Immature natural killer cell (primary cell): ENCODE measurements around the gene DDX1. TPM values are rescaled to one million over a fixed set of nuclear protein-coding genes. Genes with fewer than 3 reads are reported as not detected.

Experiments used
- DNase-seq, 3 donors: peaks; one replicate each; pipeline ENCODE4 v3.0.0; 2022; ENCODE audit warnings: mixed read lengths in 1 of 3
- H3K27ac Mint-ChIP-seq, 6 donors: one replicate each; pipeline ENCODE4 v1.8.0; 2020; ENCODE audit warnings: mixed read lengths in 6 of 6, mild to moderate bottlenecking in 5 of 6, inconsistent platforms in 4 of 6, moderate library complexity in 3 of 6
- H3K27me3 Mint-ChIP-seq, 3 donors: one replicate each; pipeline ENCODE4 v1.8.0; 2020 to 2021; ENCODE audit warnings: low read depth in 3 of 3, mild to moderate bottlenecking in 3 of 3, mixed read lengths in 3 of 3, moderate library complexity in 3 of 3, inconsistent platforms in 1 of 3
- H3K36me3 Mint-ChIP-seq, 3 donors: one replicate each; pipeline ENCODE4 v1.8.0; 2020; ENCODE audit warnings: mixed read lengths in 3 of 3, inconsistent platforms in 2 of 3, mild to moderate bottlenecking in 2 of 3
- H3K4me1 Mint-ChIP-seq, 2 donors: one replicate each; pipeline ENCODE4 v1.8.0; 2020; ENCODE audit warnings: inconsistent platforms in 2 of 2, mild to moderate bottlenecking in 2 of 2, mixed read lengths in 2 of 2, moderate library complexity in 1 of 2
- H3K4me3 Mint-ChIP-seq, 5 donors: one replicate each; pipeline ENCODE4 v1.8.0; 2020; ENCODE audit warnings: mild to moderate bottlenecking in 5 of 5, mixed read lengths in 5 of 5, inconsistent platforms in 3 of 5, moderate library complexity in 3 of 5
- H3K9me3 Mint-ChIP-seq, 6 donors: one replicate each; pipeline ENCODE4 v1.8.0; 2020; ENCODE audit warnings: mild to moderate bottlenecking in 6 of 6, mixed read lengths in 6 of 6, inconsistent platforms in 4 of 6, moderate library complexity in 3 of 6
- polyA plus RNA-seq, 3 donors: library from polyadenylated mRNA; unstranded; fragments of 300-500 nt; fragmentation: Illumina TruSeq; gene quantifications; one replicate each; pipeline ENCODE4 v1.2.3, GENCODE V29; 2021

DDX1 gene
- polyA plus RNA-seq, 3 donors from 2014 or later, result 34.1 to 51.9 (median 47.9) TPM

- no peaks in the 10 kb centered on the region for H3K4me1 Mint-ChIP-seq
- H3K27me3 Mint-ChIP-seq, result peaks cover 0 to 2% (median 2%) of the 10 kb centered on the region in 3 donors
- no peak overlapping the region for H3K27ac Mint-ChIP-seq
- H3K4me3 Mint-ChIP-seq, result no peak overlapping the region
- no peaks in the 10 kb centered on the region for H3K36me3 Mint-ChIP-seq
- no peaks in the 10 kb centered on the region for H3K9me3 Mint-ChIP-seq
- no peak for DNase-seq
Measured at GRCh38 chr2:15660491-15661294, 69.0 kb downstream of the DDX1 start.

- Mint-ChIP-seq H3K9me3 (no peaks in the 10 kb centered on the region), H3K4me3 (no peak overlapping the region), H3K27ac (no peak overlapping the region), H3K27me3 (peaks cover 0 to 2% (median 2%) of the 10 kb centered on the region in 3 donors), H3K36me3 (no peaks in the 10 kb centered on the region), H3K4me1 (no peaks in the 10 kb centered on the region)
- DNase-seq, result no peak
Measured at GRCh38 chr2:15661295-15661569, 69.6 kb downstream of the DDX1 start.

- no peak for DNase-seq
- H3K27ac Mint-ChIP-seq, result no peak overlapping the region
- no peaks in the 10 kb centered on the region for H3K4me1 Mint-ChIP-seq
- H3K4me3 Mint-ChIP-seq, result no peak overlapping the region
- H3K36me3 Mint-ChIP-seq, result no peaks in the 10 kb centered on the region
- peaks cover 0 to 2% (median 2%) of the 10 kb centered on the region in 3 donors for H3K27me3 Mint-ChIP-seq
- H3K9me3 Mint-ChIP-seq, result no peaks in the 10 kb centered on the region
Measured at GRCh38 chr2:15662026-15662425, 70.4 kb downstream of the DDX1 start.

- Mint-ChIP-seq H3K27me3 (peaks cover 0 to 2% (median 2%) of the 10 kb centered on the region in 3 donors), H3K4me1 (no peaks in the 10 kb centered on the region), H3K4me3 (no peak overlapping the region), H3K36me3 (no peaks in the 10 kb centered on the region), H3K27ac (no peak overlapping the region), H3K9me3 (no peaks in the 10 kb centered on the region)
- no peak for DNase-seq
Measured at GRCh38 chr2:15662579-15662978, 70.9 kb downstream of the DDX1 start.

DNA sequence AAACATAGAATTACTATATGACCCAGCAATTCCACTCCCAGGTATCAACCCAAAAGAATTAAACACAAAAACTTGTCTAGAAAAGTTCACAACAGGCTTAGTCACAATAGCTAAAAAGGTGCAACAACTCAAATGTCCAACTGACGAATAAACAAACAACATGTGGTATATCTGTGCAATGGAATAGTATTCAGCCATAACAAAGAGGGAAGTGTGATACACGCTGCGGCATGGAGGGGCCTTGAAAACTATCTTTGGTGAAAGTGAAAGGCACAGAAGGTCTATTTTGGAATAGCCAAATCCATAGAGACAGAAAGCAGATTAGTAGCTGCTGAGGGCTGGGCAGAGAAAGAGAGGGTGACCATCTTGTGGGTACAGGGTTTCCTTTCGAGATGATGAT lies 72.1 kb downstream of the DDX1 start:
- H3K36me3 Mint-ChIP-seq, result no peaks in the 10 kb centered on the region
- no peaks in the 10 kb centered on the region for H3K4me1 Mint-ChIP-seq
- no peak for DNase-seq
- no peak overlapping the region for H3K27ac Mint-ChIP-seq
- H3K27me3 Mint-ChIP-seq, result peaks cover 0 to 2% (median 2%) of the 10 kb centered on the region in 3 donors
- H3K9me3 Mint-ChIP-seq, result no peaks in the 10 kb centered on the region
- H3K4me3 Mint-ChIP-seq, result no peak overlapping the region

DNA sequence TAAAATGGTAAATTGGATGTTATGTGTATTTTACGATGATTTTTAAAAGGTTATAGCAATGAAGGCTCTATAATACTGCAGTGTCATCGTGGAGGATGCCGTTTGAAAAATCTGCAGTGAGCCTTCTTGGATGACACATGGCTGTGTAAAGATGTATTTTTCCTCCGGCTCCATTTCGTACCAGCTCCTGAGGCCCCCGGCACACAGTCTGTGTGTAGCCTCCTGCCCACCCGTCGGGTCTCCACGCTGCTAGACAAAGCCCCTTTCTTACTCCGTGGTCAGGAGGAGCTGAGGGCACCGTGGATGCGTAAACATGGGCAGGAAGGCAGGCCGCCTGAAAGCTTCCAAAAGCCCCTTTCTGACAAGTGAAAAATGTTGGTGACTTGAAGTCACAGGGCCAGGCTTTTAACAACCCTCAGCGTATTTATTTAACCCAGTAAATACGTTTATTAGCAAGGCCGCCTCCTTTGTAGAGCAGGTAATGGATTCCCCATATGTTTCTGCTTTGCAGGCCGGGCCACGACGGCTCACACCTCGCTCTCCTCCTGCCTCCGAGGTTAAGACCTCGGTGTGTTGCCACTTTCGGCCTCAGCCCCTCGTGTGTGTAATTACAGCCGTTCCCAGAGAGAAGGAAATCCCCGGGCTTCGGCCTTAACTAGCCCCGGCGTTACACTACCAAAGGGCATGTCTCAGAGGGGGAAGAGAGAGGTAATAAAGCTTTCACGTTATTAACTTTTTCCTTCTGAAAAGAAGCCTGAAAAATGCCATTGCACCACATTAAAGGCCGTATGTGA lies 72.8 kb downstream of the DDX1 start:
- H3K4me1 Mint-ChIP-seq, result no peaks in the 10 kb centered on the region
- no peaks in the 10 kb centered on the region for H3K36me3 Mint-ChIP-seq
- peaks cover 1 to 2% (median 2%) of the 10 kb centered on the region in 3 donors for H3K27me3 Mint-ChIP-seq
- H3K4me3 Mint-ChIP-seq, result no peak overlapping the region
- no peaks in the 10 kb centered on the region for H3K9me3 Mint-ChIP-seq
- no peak for DNase-seq
- H3K27ac Mint-ChIP-seq, result no peak overlapping the region

DNA sequence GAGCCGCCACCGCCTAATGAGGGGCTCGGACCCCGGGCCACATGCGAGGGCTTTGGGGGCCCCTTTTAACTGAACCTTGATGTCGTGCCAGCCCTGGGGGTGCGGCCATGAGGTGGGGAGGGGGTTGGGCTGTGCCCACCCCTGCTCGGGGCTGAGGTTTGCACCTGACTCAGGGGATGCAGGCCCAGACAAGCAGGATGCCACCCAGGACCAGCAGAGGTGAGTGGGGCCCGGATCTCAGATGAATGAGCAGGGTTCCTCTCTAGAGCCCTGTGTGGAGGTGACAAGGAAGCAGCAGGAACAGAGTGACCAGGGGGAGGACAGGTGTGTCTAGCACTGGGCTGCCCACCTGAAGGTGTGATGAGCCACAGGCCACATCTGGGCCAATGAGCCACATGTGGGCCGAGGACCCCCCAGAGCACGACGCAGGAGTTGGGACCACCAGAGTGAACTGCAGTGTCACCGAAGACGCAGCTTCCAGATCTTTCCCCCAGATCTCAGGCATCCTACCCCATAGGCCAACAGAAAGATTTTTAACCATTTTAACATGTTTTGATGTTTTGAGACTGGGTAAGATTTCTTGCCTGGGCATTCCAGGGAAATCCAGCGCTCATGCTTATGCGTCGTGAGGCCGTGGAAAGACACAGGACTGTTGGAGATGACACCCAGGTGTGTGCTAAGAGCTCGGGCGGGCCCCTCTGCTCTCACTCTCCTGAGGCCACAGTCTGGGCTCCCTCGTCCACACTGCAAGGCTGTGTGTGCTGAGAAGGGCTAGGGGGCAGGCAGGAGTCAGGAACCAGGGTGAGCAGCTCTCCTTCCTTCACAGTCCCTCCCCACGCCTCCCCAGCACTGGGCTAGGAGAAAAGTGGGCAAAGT lies 73.6 kb downstream of the DDX1 start:
- peaks cover 2% of the 10 kb centered on the region in 3 donors for H3K27me3 Mint-ChIP-seq
- no peaks in the 10 kb centered on the region for H3K9me3 Mint-ChIP-seq
- H3K36me3 Mint-ChIP-seq, result no peaks in the 10 kb centered on the region
- H3K4me1 Mint-ChIP-seq, result no peaks in the 10 kb centered on the region
- no peak overlapping the region for H3K4me3 Mint-ChIP-seq
- no peak for DNase-seq
- no peak overlapping the region for H3K27ac Mint-ChIP-seq

GRCh38 chr2:15665943-15666460 lies 74.3 kb downstream of the DDX1 start:
- H3K36me3 Mint-ChIP-seq, result no peaks in the 10 kb centered on the region
- H3K4me1 Mint-ChIP-seq, result no peaks in the 10 kb centered on the region
- H3K4me3 Mint-ChIP-seq, result no peak overlapping the region
- peaks cover 2% of the 10 kb centered on the region in 3 donors for H3K27me3 Mint-ChIP-seq
- no peak for DNase-seq
- H3K27ac Mint-ChIP-seq, result no peak overlapping the region
- H3K9me3 Mint-ChIP-seq, result no peaks in the 10 kb centered on the region

GRCh38 chr2:15666861-15667808 lies 75.5 kb downstream of the DDX1 start:
- no peak overlapping the region for H3K27ac Mint-ChIP-seq
- no peak for DNase-seq
- H3K36me3 Mint-ChIP-seq, result no peaks in the 10 kb centered on the region
- H3K4me1 Mint-ChIP-seq, result no peaks in the 10 kb centered on the region
- no peak overlapping the region for H3K4me3 Mint-ChIP-seq
- H3K9me3 Mint-ChIP-seq, result no peaks in the 10 kb centered on the region
- peaks cover 2% of the 10 kb centered on the region in 3 donors for H3K27me3 Mint-ChIP-seq

DNA sequence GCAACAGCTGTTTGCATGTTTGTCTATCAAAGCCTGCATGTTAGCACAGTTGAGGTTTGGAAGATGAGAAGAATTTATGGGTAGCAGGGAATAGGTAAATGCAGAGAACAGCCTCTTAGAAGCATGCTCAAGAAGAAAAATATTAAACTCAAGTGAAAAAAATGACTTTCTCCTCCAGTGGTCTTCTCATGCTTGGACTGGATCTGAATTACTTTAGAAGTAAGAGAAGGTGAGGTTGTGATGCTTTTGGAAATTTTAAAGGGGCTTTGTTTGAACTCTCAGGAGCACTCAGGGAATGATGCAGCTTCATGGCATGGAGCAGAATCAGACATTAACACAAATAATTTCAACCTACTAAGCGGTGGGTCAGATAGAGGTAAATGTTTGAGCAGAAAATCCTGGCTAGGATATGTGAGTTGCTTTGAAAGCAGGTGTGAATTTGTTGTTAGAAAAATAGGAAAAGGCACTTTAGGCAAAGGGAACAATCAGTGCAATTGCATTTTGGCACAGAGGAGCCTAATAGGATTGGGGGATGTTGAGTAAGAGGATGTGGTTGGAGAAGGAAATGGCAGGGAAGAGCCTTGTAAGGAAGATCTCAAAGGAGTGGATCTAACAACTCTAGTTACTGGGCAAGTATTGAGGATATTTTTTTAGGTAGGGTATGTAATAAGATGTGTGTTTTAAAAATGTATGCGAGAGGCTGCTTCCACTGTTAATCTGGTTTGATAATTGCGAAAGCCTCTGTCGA lies 76.3 kb downstream of the DDX1 start:
- Mint-ChIP-seq H3K27me3 (peaks cover 2% of the 10 kb centered on the region in 3 donors), H3K36me3 (no peaks in the 10 kb centered on the region), H3K4me3 (no peak overlapping the region), H3K4me1 (no peaks in the 10 kb centered on the region), H3K27ac (no peak overlapping the region), H3K9me3 (no peaks in the 10 kb centered on the region)
- no peak for DNase-seq

DNA sequence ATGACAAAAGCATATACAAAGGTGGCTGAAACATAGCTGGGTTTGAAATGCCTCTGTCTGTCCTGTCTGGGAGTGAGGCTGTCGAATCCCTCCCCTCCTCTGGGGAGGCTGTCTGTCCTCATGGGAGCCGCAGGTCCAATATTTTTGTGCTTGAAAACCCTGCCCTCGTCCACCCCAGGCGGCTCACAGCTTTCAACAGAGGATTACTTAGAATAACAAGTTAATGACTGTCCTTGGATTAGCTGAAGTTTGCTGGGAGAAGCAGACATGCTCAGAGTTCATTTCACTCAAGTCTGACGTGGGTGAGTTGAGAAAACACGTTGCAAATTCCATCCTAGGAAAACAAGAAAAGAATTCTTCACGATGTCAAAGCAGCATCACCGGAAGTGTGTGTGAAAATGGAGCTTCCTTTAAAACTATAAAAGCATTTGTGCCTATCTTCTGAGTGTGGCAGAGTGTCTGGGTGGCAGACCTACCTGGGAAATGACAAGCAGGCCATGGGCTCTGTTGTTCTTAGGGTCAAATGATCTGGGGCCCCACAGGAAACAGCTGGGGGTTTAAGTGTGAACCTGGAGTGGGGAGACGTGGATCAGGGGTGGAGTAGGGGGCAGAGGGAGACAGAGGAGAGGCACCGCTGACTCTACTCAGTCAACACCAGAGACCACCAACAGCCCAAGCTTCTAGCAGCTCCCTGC lies 77.1 kb downstream of the DDX1 start:
- Mint-ChIP-seq H3K27me3 (peaks cover 1 to 2% (median 2%) of the 10 kb centered on the region in 3 donors), H3K9me3 (no peaks in the 10 kb centered on the region), H3K4me1 (no peaks in the 10 kb centered on the region), H3K27ac (no peak overlapping the region), H3K36me3 (no peaks in the 10 kb centered on the region), H3K4me3 (no peak overlapping the region)
- no peak for DNase-seq

GRCh38 chr2:15669375-15669910 lies 77.8 kb downstream of the DDX1 start:
- Mint-ChIP-seq H3K4me3 (no peak overlapping the region), H3K9me3 (no peaks in the 10 kb centered on the region), H3K27ac (no peak overlapping the region), H3K4me1 (no peaks in the 10 kb centered on the region), H3K27me3 (peaks cover 0 to 2% (median 2%) of the 10 kb centered on the region in 3 donors), H3K36me3 (no peaks in the 10 kb centered on the region)
- no peak for DNase-seq
